Measurements from ENCODE around the gene TMEM132C. TPM values are rescaled to one million over a fixed set of nuclear protein-coding genes. Genes with fewer than 3 reads are reported as not detected.

TMEM132C gene
- total and polyA plus RNA-seq, 2 donors (not counting 3 experiments of a cell fraction or from before 2014, with no cell fraction given), result not detected

- DNase-seq (ENCODE audit: low read depth, low spot score), result no peak
- Histone ChIP-seq H3K79me2 (ENCODE audit: control insufficient read depth, insufficient read depth, low read length) (no peaks in the 10 kb centered on the region), H4K20me1 (replicated peaks; ENCODE audit: control insufficient read depth, extremely low read depth, insufficient read depth, low read length) (no peaks in the 10 kb centered on the region), H3K36me3 (ENCODE audit: control insufficient read depth in 2 of 2, extremely low read depth in 1 of 2, insufficient read depth in 2 of 2, low read length in 2 of 2) (no peaks in the 10 kb centered on the region), H3K4me2 (ENCODE audit: insufficient read depth, low read length) (no peak overlapping the region), H2AFZ (ENCODE audit: low read depth, low read length) (no peak overlapping the region), H3K9ac (replicated peaks; ENCODE audit: extremely low read depth, insufficient read depth, low read length) (no peak overlapping the region), H3K4me1 (ENCODE audit: control insufficient read depth, extremely low read depth, insufficient read depth, low read length) (no peaks in the 10 kb centered on the region), H3K4me3 (replicated peaks in 1 of 3; ENCODE audit: insufficient read depth in 1 of 3, low read depth in 1 of 3, low read length in 3 of 3) (no peak overlapping the region), H3K27ac (ENCODE audit: insufficient read depth, low read depth, low read length) (no peak overlapping the region), H3K9me1 (replicated peaks; ENCODE audit: control insufficient read depth, extremely low read depth, insufficient read depth, low read length) (no peaks in the 10 kb centered on the region), H3K27me3 (ENCODE audit: control insufficient read depth in 2 of 2, insufficient read depth in 2 of 2, low read length in 2 of 2) (no peaks in the 10 kb centered on the region), H3K9me3 (replicated peaks; ENCODE audit: control insufficient read depth, insufficient read depth, low read length) (no peaks in the 10 kb centered on the region)
- ChIA-PET POLR2A (no interaction called here), CTCF (no interaction called here)
- TF ChIP-seq EZH2 (IDR thresholded peaks at IDR 0.05; ENCODE audit: borderline replicate concordance, low read depth, low read length, severe bottlenecking) (no peak), GATA2 (IDR thresholded peaks at IDR 0.05; ENCODE audit: insufficient read depth, insufficient read length, low read depth, low read length) (no peak), FOS (IDR thresholded peaks at IDR 0.05; ENCODE audit: borderline replicate concordance, insufficient read depth, low read length) (no peak), POLR2AphosphoS5 (IDR thresholded peaks at IDR 0.05; ENCODE audit: insufficient read depth, low read depth, low read length) (no peak), POLR2A (IDR thresholded peaks at IDR 0.05; ENCODE audit: low read depth, low read length) (no peak), MYC (IDR thresholded peaks at IDR 0.05; ENCODE audit: low read depth, low read length) (no peak), JUN (IDR thresholded peaks at IDR 0.05; ENCODE audit: borderline replicate concordance, insufficient read depth, insufficient read length, low read depth) (no peak)
- TF ChIP-seq, protein P1, sequence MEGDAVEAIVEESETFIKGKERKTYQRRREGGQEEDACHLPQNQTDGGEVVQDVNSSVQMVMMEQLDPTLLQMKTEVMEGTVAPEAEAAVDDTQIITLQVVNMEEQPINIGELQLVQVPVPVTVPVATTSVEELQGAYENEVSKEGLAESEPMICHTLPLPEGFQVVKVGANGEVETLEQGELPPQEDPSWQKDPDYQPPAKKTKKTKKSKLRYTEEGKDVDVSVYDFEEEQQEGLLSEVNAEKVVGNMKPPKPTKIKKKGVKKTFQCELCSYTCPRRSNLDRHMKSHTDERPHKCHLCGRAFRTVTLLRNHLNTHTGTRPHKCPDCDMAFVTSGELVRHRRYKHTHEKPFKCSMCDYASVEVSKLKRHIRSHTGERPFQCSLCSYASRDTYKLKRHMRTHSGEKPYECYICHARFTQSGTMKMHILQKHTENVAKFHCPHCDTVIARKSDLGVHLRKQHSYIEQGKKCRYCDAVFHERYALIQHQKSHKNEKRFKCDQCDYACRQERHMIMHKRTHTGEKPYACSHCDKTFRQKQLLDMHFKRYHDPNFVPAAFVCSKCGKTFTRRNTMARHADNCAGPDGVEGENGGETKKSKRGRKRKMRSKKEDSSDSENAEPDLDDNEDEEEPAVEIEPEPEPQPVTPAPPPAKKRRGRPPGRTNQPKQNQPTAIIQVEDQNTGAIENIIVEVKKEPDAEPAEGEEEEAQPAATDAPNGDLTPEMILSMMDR (IDR thresholded peaks at IDR 0.05; ENCODE audit: extremely low read depth in 1 of 2, insufficient read depth in 1 of 2, low read depth in 1 of 2, low read length in 2 of 2), result no peak
- TF ChIP-seq, protein P2, sequence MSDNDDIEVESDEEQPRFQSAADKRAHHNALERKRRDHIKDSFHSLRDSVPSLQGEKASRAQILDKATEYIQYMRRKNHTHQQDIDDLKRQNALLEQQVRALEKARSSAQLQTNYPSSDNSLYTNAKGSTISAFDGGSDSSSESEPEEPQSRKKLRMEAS (IDR thresholded peaks at IDR 0.05; ENCODE audit: insufficient read depth, insufficient read length), result no peak
- dilution Hi-C loops (cut with MboI; ENCODE audit: extremely low pct_ligation_motif_present, low sequenced_read_pairs) (no loop called here), intact Hi-C loops (cut with micrococcal nuclease) (no loop called here)
- no TSS peak for BruUV-seq (replicated peaks)
- no peak for FAIRE-seq
These were observed 488.6 kb downstream of the TMEM132C start for GRCh38 chr12:128755566-128755965.

Small RNA genes lying within 50 kb of the gene (microRNA-seq; reads per million reads assigned to microRNA genes)
- gene MIR3612 (ENCODE audit: borderline number of aligned reads, borderline replicate concordance) (not detected), gene MIR4419B (ENCODE audit: borderline number of aligned reads, borderline replicate concordance) (not detected)

Small RNA genes lying within 50 kb of the gene (small RNA-seq; reads per million reads assigned to genes)
- not detected for gene MIR3612 (ENCODE audit: insufficient read depth, insufficient read length, low read depth, low replicate concordance)
- not detected for gene MIR4419B (ENCODE audit: insufficient read depth, insufficient read length, low read depth, low replicate concordance)

Data from endothelial cell of umbilical vein (primary cell).